HG03460 (cell line): ENCODE results near the gene THEM4.
"Not testable (repeated sequence)": the region's sequence is repeated elsewhere in the genome, so short reads cannot be mapped to it uniquely, and the experiment has no call there.

Source experiments
- ATAC-seq: cut with Tn5 transposase; IDR thresholded peaks from one replicate; pipeline ENCODE4 v1.9.1; 2021; ENCODE audit not compliant: unreplicated experiment

Gene THEM4

GRCh38 chr1:151860504-151861187 lies 48.7 kb downstream of the THEM4 start:
- ATAC-seq = no peak

GRCh38 chr1:151859891-151860293 lies 49.4 kb downstream of the THEM4 start:
- ATAC-seq = no peak

- ATAC-seq = no peak
Measured at GRCh38 chr1:151858886-151859665, 50.2 kb downstream of the THEM4 start.

GRCh38 chr1:151858030-151858746 lies 51.1 kb downstream of the THEM4 start:
- no peak for ATAC-seq

- no peak for ATAC-seq
Measured at GRCh38 chr1:151855933-151856332, 53.4 kb downstream of the THEM4 start.

- not testable (repeated sequence) for ATAC-seq
Measured at GRCh38 chr1:151855516-151855915, 53.8 kb downstream of the THEM4 start.

GRCh38 chr1:151854658-151855057 lies 54.7 kb downstream of the THEM4 start:
- ATAC-seq = no peak

GRCh38 chr1:151853411-151853943 lies 55.8 kb downstream of the THEM4 start, which contains the start of gene THEM5:
TSS of gene THEM5 (minus strand) at chr1:151853712. CDS start at chr1:151853565, 147 bp downstream.
- ATAC-seq = no peak

- ATAC-seq = no peak
Measured at GRCh38 chr1:151852733-151853132, 56.6 kb downstream of the THEM4 start.

GRCh38 chr1:151851886-151852285 lies 57.4 kb downstream of the THEM4 start:
- ATAC-seq = no peak

- ATAC-seq = no peak
Measured at GRCh38 chr1:151849871-151850270, 59.4 kb downstream of the THEM4 start.

- no peak for ATAC-seq
Measured at GRCh38 chr1:151849126-151849525, 60.2 kb downstream of the THEM4 start.

- ATAC-seq = no peak
Measured at GRCh38 chr1:151847867-151848596, 61.3 kb downstream of the THEM4 start.

- ATAC-seq = no peak
Measured at GRCh38 chr1:151846686-151847237, 62.5 kb downstream of the THEM4 start.

- no peak for ATAC-seq
Measured at GRCh38 chr1:151846062-151846568, 63.2 kb downstream of the THEM4 start.

- no peak for ATAC-seq
Measured at GRCh38 chr1:151843398-151843797, 65.9 kb downstream of the THEM4 start.

- no peak for ATAC-seq
Measured at GRCh38 chr1:151841141-151841540, 68.2 kb downstream of the THEM4 start.

GRCh38 chr1:151840421-151840820 lies 68.9 kb downstream of the THEM4 start:
- ATAC-seq = no peak

- peak; percentile 48 for ATAC-seq
Measured at GRCh38 chr1:151839457-151840403, 69.6 kb downstream of the THEM4 start, which contains the start of gene C2CD4D. TSS of gene C2CD4D (minus strand) at chr1:151839820. CDS start at chr1:151838989, 831 bp downstream.
